Raji (cell line): Measurements from ENCODE around the gene PTPN1.

Experiments
- POLR2A ChIP-seq: IDR thresholded peaks from 2 replicates; pipeline ENCODE4 v1.6.1; 2011; ENCODE audit warnings: low read depth, low read length, control low read depth; ENCODE audit not compliant: insufficient read depth

The PTPN1 gene

DNA sequence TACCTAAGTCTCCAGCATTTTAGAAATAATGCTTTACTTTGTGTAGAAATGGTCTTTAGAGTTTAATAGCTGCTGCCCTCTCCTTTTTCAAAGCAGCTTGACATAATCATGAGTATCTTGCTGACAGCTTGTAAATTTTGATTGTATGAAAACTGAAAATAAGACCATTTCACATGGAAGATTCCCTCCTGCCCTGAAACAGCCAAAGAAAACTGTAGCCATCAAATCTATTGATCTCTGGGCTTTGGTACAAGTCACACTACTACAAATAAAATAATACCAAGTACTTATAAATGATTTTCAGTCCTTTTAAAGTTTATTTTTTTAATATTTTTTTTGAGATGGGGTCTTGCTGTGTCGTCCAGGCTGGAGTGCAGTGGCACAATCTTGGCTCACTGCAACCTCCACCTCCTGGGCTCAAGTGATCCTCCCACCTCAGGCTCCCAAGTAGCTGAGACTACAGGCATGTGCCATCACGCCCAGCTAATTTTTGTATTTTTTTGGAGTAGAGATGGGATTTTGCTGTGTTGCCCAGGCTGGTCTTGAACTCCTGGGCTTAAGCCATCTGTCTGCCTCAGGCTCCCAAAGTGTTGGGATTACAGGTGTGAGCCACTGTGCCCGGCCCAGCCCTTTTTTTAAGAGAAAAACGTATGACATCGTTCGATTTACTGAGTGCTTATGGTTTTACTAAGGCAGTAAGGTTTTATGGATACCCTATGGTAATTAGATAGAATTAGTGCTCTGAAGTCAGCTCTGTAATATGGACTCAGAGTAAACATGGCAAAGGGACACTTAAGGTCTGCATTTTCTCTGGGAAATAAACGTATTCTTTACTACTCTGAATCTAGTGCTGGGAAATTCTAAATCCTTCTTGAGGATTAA, 7.0 kb downstream of the PTPN1 start:
- TF ChIP-seq POLR2A = no peak

DNA sequence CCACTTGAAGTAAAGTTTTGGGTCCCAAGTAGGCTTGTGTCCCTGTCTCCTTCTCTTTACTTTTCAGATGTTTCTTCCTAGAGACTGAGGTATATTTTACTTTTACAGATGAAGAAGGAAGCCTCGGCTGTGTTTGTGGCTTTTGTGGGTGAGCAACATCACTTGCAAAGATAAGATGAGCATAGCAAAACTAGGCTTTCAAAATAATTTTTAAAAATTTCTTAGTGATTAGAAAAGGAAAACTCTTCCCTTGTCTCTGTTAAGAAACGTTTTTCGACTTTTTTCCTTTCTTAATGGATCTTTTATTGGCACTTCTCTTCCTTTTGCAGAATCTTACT, 7.6 kb downstream of the PTPN1 start:
- TF ChIP-seq POLR2A = no peak

DNA sequence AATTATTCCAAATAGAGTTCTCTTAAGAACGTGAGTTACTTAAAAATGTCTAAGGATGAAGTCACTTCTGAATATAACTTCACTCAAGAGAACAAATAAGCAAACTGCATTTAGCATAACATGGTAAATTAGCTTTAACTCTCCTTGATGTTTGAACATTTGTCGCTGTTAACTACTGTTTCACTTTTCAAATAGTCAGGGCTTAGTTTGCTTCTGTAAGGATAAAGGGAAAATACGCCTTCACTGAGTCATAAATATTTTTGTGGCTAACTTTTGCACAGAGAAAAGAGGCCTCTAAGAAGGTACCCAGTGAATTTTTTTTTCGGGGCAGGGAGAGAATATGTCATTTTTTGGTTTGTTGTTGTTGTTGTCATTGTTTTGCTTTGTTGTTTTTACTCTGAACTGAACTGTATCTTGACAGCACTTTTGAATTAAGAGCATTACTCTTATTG, 8.1 kb downstream of the PTPN1 start:
- TF ChIP-seq POLR2A = no peak

DNA sequence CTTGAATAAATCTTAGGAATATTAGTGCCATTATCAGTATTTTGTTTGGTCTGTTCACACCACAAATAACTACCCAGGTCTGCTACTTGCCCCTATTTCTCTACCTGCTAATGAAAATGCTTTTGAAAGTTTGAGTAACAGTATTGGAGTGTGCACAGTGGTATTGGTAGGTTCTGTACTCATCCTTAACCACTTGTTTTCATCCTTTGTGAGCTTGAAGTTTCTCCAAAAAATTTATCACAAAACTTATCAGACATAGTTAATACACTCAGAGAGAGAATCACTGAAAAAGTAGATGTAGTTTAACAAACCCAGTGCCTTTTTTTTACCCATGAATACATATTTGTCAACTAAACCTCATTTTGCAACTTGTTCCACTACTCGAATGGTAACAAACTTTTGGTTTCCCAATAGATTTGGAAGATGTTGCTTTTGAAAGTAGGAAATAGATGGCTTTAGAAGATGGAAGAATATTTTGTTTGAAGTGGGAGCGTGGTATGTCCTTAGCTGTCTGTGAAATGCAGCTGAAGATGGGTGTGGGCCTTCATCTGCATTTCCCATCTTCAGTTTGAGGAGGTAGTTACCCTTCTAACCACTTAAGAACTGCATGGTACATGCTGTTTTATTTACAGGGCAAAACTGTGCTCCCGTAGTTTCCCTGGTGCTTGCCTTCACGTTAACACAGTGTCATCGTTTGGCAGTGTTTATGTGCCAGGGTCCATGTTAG, 9.0 kb downstream of the PTPN1 start:
- no peak for TF ChIP-seq POLR2A

DNA sequence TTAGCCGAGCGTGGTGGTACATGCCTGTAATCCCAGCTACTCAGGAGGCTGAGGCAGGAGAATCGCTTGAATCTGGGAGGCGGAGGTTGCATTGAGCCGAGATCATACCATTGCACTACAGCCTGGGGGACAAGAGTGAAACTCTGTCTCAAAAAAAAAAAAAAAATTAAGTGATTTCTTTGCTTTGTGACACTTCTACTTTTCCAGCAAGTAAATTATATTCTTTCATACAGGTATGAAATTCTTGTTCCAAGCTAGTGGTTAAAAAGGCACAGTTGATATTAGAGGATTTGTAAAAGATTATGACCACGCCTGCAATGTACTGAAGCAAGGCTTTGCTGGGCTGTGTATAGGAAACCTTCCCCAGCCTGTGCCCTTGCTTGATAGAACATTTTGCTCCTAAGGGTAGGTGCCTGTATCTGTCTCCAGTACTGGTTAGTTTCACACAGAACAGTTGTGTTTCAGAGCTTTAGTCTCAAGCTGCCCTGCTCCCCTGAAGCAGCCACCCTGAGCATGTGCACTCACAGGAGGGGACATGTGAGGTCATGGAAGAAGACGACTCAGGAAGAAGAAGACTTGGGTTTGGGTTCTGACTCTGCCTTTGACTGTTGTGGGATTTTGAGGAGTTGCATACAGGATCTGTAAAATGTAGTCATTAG, 10.2 kb downstream of the PTPN1 start:
- TF ChIP-seq POLR2A = no peak

DNA sequence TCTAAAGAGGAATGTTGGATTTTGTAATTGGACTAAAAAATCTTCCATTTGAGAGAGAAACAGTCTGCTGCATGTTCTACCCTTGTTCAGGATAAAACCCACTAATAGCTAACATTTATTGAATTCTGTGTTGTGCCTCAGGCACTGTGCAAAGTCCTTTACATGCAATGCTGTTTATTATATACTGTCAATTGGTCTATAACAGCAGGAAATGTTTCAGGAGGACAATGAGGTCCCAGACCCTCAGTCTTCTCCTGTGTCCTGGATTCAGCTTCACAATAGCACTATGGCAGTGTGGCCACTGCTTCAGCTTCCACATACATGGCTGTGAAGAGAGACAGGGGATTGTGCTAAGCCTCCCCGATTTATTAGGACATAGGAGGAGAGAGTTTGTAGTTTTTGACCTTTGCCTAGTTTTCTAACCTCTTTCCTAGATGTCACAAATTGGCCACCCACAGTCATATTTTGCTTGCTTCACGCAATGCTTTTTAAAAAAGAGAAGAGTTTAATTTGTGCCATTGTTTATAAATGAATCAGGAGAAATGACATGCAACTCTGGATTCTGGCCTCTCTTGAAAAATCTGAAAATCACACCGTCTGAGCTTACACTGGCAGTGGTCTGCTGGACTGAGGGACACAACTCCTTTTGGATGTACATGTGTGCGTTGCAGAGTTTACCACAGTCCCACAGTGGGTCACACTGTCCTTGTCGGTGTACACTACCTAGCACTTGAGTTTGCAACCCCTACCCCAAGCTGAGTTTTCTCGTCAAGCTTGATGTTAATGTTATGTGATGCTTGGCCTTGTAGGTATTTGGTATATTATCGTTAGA, 11.3 kb downstream of the PTPN1 start:
- TF ChIP-seq POLR2A = no peak

DNA sequence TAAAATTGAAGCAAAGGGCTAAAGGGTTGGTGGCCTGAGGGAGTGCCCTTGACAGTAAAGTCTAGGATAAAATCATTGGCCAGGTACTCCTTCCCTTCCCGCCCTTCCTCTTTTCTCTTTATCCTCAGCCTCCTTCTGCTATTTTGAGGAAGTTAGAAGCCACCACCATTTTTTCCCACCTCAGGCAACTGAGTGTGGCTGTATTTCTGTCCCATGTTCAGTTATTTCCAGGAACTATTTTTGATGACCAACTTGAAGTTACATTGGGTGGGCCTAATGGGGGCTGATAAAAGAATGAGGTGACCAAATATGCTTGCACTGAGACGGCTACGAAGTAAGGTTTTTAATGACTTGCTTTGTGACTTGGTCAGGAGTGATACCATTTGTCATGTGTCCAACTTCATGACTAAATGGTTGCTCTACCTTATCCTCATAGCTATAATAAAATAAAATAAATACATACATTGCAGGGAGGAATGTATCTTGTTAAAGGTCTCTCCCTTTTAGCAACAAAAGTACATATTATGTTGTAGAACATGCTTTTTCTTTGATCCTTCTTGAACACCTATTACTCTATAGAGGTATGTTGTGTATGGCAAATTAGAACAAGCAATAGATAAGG, 12.0 kb downstream of the PTPN1 start:
- no peak for TF ChIP-seq POLR2A

DNA sequence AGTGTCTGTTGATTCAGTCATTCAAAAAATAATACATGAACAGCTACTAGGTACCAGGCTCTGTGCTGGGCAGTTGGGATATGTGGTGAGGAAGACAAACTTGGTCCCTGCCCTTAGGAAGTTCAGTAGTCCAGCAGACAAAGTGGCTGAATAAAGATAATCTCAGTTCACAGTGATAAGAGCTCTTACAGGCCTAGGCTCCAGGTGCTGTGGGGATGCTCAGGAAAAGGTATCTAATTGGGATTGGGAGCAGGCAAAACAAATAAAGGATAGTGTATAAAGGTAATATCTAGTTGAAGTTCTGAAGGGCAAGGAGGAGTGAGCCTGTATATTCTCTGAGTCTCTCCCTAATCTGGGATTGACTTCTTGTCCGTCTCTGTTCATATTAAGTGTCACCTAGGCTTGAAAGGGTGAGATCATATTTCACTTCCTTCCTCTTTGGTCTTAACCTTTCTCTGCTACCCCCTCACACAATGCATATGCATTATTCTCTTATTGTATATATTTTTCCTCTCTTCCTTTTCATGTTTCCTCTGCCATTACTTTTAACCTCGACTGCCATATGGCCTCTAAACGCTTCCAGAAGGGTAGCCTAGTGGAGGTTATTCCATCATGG, 13.5 kb downstream of the PTPN1 start:
- no peak for TF ChIP-seq POLR2A

DNA sequence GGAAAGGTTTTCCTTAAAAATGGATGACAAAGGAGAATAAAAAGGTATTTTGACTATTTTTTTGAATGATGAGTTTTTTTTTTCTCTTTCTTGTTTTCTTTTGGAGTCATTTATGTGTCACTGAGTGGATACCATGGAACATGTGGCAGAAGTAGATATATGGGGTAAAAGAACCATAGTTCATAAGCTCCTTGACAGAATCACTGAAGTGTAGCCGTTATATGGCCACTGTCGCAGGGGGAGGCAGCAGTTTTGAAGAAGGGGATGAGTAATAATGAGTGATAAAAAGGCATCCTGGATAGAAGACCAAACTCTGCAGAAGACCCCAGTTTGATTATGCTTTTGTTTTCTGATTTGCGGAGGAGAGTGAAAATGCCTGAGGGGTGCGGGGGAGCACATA, 15.5 kb downstream of the PTPN1 start:
- TF ChIP-seq POLR2A = no peak

DNA sequence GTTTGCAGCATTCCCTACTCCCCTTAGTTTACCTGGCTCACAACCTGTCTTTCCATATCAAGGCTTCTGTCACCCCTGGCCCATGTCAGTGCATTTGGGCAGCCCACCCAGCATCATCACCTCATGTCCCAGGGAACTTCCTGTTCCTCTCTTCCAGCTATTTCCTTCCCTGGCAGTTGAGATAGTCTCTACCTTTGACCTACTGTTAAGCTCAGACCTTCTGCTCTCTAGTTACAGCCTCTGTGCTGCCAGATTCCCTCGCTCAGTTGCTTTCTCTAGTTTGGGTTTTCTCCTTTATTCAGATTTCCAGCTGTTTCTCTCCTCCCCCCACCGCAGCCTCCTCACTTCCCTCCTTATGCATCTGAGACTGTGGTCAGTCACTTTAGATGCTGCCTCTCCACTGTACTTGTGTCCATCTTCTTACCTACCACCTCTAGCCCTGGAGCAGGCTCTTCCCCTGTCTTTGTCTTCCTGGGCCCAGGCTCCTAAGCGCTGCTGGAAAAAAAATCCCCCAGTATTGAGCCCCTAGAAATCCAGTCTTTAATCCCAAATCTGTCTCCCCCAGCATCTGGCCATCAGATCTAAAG, 16.3 kb downstream of the PTPN1 start:
- TF ChIP-seq POLR2A = no peak

DNA sequence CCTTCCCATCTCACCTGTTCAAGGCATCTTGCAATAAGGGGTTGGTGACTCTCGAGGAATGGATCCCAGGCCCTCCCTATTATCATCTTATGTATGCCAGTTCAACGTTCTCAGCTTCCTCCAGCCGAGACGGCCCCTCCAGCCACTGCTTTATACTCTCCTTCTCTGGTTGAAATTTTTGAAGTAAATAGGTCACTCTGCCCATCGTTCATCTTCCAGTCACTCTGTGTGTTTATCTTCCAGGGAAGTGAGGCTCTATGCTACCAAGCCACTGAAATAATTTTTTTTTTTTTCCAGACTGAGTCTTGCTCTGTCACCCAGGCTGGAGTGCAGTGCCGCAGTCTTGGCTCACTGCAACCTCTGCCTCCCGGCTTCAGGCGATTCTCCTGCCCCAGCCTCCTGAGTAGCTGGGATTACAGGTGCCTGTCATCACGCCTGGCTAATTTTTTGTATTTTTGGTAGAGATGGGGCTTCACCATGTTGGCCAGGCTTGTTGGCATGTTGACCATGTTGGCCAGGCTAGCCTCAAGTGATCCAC, 17.0 kb downstream of the PTPN1 start:
- TF ChIP-seq POLR2A = no peak

DNA sequence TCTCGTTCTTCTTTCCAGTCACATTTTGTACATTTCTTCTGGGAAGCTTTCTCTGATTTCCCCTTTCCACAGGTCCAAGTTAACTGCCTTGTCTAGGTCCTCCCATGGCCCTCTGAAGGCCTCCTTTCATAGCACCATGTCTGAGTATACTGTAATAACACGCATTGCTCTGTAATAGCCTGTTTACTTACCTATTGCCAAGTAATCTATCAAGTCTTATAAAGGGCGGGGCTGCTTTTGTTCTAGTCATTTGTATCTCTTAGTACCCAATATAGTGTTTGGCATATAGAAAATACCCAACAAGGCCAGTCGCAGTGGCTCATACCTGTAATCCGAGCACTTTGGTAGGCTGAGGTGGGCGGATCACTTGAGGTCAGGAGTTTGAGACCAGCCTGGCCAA, 17.9 kb downstream of the PTPN1 start:
- TF ChIP-seq POLR2A = no peak

DNA sequence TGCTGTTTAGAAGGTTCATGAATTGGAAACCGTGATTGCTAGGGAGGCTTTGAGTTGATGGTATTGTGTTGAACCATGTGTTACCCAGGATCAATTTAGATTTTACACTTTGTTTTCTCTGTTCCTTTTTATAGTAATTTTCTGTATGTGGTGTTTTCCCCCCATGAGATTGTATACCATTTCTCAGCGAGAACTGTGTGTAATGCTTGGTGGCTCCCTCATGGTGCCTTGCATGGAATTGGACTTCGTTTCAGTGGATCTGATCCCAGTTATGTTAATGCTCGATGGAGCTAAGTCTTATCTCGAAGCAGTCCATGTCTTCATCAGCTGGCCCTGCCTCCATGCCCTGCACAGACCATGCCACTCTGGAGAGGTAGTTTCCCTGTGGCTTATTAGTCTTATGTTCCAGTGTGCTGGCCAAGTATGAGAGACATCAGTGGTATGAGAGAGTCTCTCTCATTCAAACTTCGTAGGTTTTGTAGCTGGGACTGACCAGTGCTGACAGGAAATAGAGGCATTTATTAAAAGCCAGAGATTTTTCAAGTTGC, 18.7 kb downstream of the PTPN1 start:
- TF ChIP-seq POLR2A = no peak

DNA sequence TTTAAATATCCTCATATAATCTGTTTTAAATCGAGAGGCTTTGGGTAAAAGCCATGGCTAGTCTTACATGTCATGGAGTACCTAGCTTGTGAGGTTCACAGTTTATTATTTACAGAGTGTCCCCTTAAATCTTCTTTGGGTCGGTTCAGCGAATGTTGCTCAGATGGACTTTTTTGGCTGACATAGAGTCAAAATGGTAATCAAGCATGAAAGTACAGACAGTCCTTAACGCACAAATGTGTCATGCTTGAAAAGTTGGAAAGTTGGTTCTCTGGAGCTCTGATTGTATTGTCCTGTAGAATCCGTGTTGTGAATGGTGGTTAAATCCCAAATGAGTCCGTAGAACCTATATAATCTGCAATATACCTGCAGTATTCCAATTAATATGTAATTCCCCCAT, 22.0 kb downstream of the PTPN1 start:
- no peak for TF ChIP-seq POLR2A

DNA sequence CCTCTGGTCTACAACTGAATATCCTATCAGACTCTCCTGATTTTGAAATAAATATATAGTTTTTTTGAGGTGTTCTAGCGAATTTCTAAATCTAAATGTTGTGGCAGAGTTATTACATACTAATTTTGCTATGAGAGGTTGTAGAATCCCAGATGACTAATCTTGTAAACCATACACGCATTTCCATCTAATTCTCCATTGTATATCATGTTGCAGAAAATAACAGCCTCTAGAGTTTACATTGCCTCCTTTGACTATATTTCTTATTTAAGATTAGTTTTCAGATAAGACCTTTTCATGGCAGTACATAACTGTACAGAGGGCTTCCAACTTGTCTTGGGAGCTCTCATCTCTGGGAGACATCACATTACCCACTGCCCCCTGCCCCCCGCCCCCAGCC, 22.9 kb downstream of the PTPN1 start:
- no peak for TF ChIP-seq POLR2A
